ENCODE measurements around the gene P2RX5.

DNA sequence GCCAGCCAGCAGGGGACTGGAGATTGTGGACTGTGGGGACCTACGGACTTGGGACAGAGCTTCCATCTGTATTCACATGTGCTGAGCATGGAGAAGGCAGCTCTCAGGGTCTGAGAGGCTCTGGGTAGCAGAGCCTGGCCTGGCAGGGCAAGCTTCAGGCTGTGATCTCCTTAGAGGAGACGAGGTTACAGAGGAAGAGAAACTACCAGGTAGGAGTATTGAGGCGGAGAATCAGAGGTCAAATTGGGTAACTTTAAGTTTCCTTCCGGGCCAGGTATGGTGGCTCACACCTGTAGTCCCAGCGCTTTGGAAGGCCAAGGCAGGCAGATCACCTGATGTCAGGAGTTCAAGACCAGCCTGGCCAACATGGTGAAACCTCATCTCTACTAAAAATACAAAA is 50.6 kb downstream of the P2RX5 start:
- TF ChIP-seq, protein P1, sequence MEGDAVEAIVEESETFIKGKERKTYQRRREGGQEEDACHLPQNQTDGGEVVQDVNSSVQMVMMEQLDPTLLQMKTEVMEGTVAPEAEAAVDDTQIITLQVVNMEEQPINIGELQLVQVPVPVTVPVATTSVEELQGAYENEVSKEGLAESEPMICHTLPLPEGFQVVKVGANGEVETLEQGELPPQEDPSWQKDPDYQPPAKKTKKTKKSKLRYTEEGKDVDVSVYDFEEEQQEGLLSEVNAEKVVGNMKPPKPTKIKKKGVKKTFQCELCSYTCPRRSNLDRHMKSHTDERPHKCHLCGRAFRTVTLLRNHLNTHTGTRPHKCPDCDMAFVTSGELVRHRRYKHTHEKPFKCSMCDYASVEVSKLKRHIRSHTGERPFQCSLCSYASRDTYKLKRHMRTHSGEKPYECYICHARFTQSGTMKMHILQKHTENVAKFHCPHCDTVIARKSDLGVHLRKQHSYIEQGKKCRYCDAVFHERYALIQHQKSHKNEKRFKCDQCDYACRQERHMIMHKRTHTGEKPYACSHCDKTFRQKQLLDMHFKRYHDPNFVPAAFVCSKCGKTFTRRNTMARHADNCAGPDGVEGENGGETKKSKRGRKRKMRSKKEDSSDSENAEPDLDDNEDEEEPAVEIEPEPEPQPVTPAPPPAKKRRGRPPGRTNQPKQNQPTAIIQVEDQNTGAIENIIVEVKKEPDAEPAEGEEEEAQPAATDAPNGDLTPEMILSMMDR (IDR thresholded peaks at IDR 0.05; ENCODE audit: low read depth, low read length, poor library complexity, severe bottlenecking) = no peak
- no peak for TF ChIP-seq EZH2phosphoT487 (IDR thresholded peaks at IDR 0.05; ENCODE audit: borderline replicate concordance, low read length)

Data from DOHH2 (cell line).